Gastroesophageal sphincter (tissue), 3 donors: ENCODE data around the gene MAT1A.

Experiments
- EP300 ChIP-seq: sonication (generic); formaldehyde crosslinking; IDR thresholded peaks from one replicate; pipeline ENCODE4 v1.6.1; 2017; ENCODE audit warnings: antibody characterized with exemption, mild to moderate bottlenecking
- POLR2A ChIP-seq, 2 donors: fragments of 450-650 bp; IDR thresholded peaks; one replicate each; pipeline ENCODE4 v1.6.1; 2017; ENCODE audit warnings: antibody characterized with exemption in 2 of 2, mild to moderate bottlenecking in 2 of 2, moderate library complexity in 1 of 2
- POLR2AphosphoS5 ChIP-seq: sonication (generic); formaldehyde crosslinking; IDR thresholded peaks from one replicate; pipeline ENCODE4 v1.6.1; 2017; ENCODE audit warnings: antibody characterized with exemption
- TF ChIP-seq, protein P1 (sequence below), 4 experiments: fragments of 200-600 bp in 2 of 4; fragments of 450-650 bp in 2 of 4; sonication (generic) in 1 of 4; IDR thresholded peaks; one replicate each; pipeline ENCODE4 v1.5.1; 2017 to 2019; ENCODE audit warnings: antibody characterized with exemption in 4 of 4, mild to moderate bottlenecking in 2 of 4, moderate library complexity in 2 of 4

DNA sequence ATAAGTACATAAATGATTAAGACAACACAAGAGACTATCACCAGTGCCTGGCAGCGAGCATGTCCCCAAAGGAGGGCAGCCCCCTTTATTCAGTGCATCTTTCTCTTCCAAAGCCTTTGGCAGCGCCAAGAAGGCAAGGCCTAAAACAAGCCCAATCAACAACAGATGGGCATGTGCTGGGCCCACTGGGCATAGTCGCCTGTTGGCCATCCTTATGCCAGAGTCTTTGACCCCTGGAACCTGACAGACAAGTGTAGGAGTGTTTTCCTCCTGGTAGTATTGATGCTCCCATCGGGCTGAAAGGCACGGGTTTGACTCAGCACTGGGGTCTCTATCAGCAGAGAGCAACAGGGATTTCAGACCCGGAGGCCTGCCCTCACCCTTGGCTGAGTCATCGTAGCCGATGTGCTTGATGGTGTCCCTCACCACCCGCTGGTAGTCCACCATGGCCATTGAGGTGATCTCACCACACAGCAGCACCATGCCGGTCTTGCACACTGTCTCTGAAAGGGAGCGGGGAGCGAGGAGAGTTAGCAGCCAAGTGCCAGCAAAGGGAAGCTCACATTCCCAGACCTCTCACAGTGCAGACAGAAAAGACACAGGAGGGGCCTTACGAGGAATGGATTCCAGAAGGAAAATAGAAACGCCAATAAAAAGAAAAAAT lies 5.8 kb downstream of the MAT1A start:
- TF ChIP-seq, protein P1, sequence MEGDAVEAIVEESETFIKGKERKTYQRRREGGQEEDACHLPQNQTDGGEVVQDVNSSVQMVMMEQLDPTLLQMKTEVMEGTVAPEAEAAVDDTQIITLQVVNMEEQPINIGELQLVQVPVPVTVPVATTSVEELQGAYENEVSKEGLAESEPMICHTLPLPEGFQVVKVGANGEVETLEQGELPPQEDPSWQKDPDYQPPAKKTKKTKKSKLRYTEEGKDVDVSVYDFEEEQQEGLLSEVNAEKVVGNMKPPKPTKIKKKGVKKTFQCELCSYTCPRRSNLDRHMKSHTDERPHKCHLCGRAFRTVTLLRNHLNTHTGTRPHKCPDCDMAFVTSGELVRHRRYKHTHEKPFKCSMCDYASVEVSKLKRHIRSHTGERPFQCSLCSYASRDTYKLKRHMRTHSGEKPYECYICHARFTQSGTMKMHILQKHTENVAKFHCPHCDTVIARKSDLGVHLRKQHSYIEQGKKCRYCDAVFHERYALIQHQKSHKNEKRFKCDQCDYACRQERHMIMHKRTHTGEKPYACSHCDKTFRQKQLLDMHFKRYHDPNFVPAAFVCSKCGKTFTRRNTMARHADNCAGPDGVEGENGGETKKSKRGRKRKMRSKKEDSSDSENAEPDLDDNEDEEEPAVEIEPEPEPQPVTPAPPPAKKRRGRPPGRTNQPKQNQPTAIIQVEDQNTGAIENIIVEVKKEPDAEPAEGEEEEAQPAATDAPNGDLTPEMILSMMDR (IDR thresholded peaks at IDR 0.05) = no peak
- TF ChIP-seq POLR2A (IDR thresholded peaks at IDR 0.05) (no peak), POLR2AphosphoS5 (no peak), EP300 (no peak)
